Natural killer cell (primary cell): Measurements from ENCODE around the gene C11orf21. TPM values are rescaled to one million over a fixed set of nuclear protein-coding genes. Genes with fewer than 3 reads are reported as not detected.

Experiments used
- ATAC-seq, 3 donors: fragments of 150-1000 bp in 2 of 3; fragments of 200-7000 bp in 1 of 3; cut with Tn5 transposase; 1 replicate in 1 of 3; 2 replicates in 2 of 3; pipeline ENCODE4 v1.10.0; 2021; ENCODE audit warnings: mild to moderate bottlenecking in 2 of 3, moderate library complexity in 2 of 3
- DNase-seq, 2 donors: peaks; one replicate each; pipeline versions ENCODE4 v3.0.0 to v3.0.0-alpha.2; 2013 to 2021; ENCODE audit warnings: mixed read lengths in 1 of 2
- H3K27ac ChIP-seq: one replicate; pipeline ENCODE4 v1.5.1; 2013; ENCODE audit warnings: mild to moderate bottlenecking, low read length
- H3K27me3 ChIP-seq: one replicate; pipeline ENCODE4 v1.6.1; 2013; ENCODE audit warnings: low read length; ENCODE audit not compliant: control insufficient read depth, insufficient read depth
- H3K36me3 ChIP-seq: one replicate; pipeline ENCODE4 v1.6.1; 2013; ENCODE audit warnings: low read length; ENCODE audit not compliant: control insufficient read depth, insufficient read depth
- H3K4me1 ChIP-seq: one replicate; pipeline ENCODE4 v1.6.1; 2013; ENCODE audit warnings: low read length; ENCODE audit not compliant: control insufficient read depth, insufficient read depth
- H3K4me3 ChIP-seq: one replicate; pipeline ENCODE4 v1.5.1; 2013; ENCODE audit warnings: low read length
- H3K9me3 ChIP-seq: one replicate; pipeline ENCODE4 v1.6.1; 2013; ENCODE audit warnings: low read length; ENCODE audit not compliant: control insufficient read depth, insufficient read depth
- H3K27ac Mint-ChIP-seq, 2 donors: one replicate each; pipeline ENCODE4 v1.8.0; 2022; ENCODE audit warnings: mild to moderate bottlenecking in 2 of 2, mixed read lengths in 2 of 2, moderate library complexity in 1 of 2
- H3K27me3 Mint-ChIP-seq, 2 donors: one replicate each; pipeline ENCODE4 v1.8.0; 2022; ENCODE audit warnings: low read depth in 2 of 2, mixed read lengths in 2 of 2
- H3K36me3 Mint-ChIP-seq: one replicate; pipeline ENCODE4 v1.8.0; 2022; ENCODE audit warnings: mixed read lengths
- H3K4me1 Mint-ChIP-seq, 2 donors: one replicate each; pipeline ENCODE4 v1.8.0; 2022; ENCODE audit warnings: mixed read lengths in 2 of 2
- H3K4me3 Mint-ChIP-seq: one replicate; pipeline ENCODE4 v1.8.0; 2022; ENCODE audit warnings: mild to moderate bottlenecking, moderate library complexity, mixed read lengths
- H3K9me3 Mint-ChIP-seq, 2 donors: one replicate each; pipeline ENCODE4 v1.8.0; 2022; ENCODE audit warnings: mixed read lengths in 2 of 2
- CTCF ChIP-seq: fragments of 200-600 bp; IDR thresholded peaks from one replicate; pipeline ENCODE4 v1.8.0; 2022; ENCODE audit warnings: antibody characterized with exemption
- WGBS: methylation state at CpG from one replicate; pipeline ENCODE4 v1.1.7; 2013; ENCODE audit warnings: missing lambda C conversion rate; ENCODE audit not compliant: insufficient coverage; 5-methylcytosine and 5-hydroxymethylcytosine counted together
- intact Hi-C: fragments of 100-400 bp; cut with micrococcal nuclease; formaldehyde crosslinking; loops from one replicate; pipeline ENCODE4 v1.14.2; 2022
- total RNA-seq, 4 donors: library from RNA; stranded (reverse); fragments of 120-200 nt in 1 of 4; gene quantifications; one replicate each; pipeline versions ENCODE4 v1.2.3 to v1.2.4, GENCODE V29; 2013 to 2022

C11orf21 gene
- total RNA-seq, 3 donors from 2014 or later (not counting 1 experiment from before 2014, with no cell fraction given) = 227 to 325 (median 237) TPM

- Mint-ChIP-seq H3K4me3 (no peak overlapping the region), H3K9me3 (no peaks in the 10 kb centered on the region), H3K4me1 (peaks cover under 1 to 48% of the 10 kb centered on the region in 2 donors), H3K27me3 (no peaks in the 10 kb centered on the region), H3K27ac (peak overlapping the region in 1 of 2 donors; percentile 82), H3K36me3 (no peaks in the 10 kb centered on the region)
- no peaks in the 10 kb centered on the region for H3K36me3 ChIP-seq
- intact Hi-C loops = no loop called here
- DNase-seq = no peak
- no peak for TF ChIP-seq CTCF
- H3K4me1 ChIP-seq = peaks cover 59% of the 10 kb centered on the region
- no peaks in the 10 kb centered on the region for H3K9me3 ChIP-seq
- H3K27ac ChIP-seq = no peak overlapping the region
- 89% methylated on average over 21 of the region's 21 CpGs for WGBS
- no peaks in the 10 kb centered on the region for H3K27me3 ChIP-seq
- H3K4me3 ChIP-seq = no peak overlapping the region
- ATAC-seq = no peak
These were observed 9.8 kb upstream of the C11orf21 start for GRCh38 chr11:2311353-2312133.

- no peak overlapping the region for H3K4me3 Mint-ChIP-seq
- H3K4me1 Mint-ChIP-seq = peaks cover 7 to 49% of the 10 kb centered on the region in 2 donors
- H3K27me3 ChIP-seq = no peaks in the 10 kb centered on the region
- DNase-seq = no peak
- no peaks in the 10 kb centered on the region for H3K36me3 Mint-ChIP-seq
- H3K27ac Mint-ChIP-seq = peak overlapping the region in 1 of 2 donors; percentile 82
- no peak for ATAC-seq
- 94% methylated on average over 16 of the region's 16 CpGs for WGBS
- TF ChIP-seq CTCF = no peak
- peaks cover 59% of the 10 kb centered on the region for H3K4me1 ChIP-seq
- H3K9me3 ChIP-seq = no peaks in the 10 kb centered on the region
- no peaks in the 10 kb centered on the region for H3K27me3 Mint-ChIP-seq
- H3K9me3 Mint-ChIP-seq = no peaks in the 10 kb centered on the region
- no peak overlapping the region for H3K27ac ChIP-seq
- H3K36me3 ChIP-seq = no peaks in the 10 kb centered on the region
- no peak overlapping the region for H3K4me3 ChIP-seq
- intact Hi-C loops = no loop called here
These were observed 9.2 kb upstream of the C11orf21 start for GRCh38 chr11:2310786-2311352.

GRCh38 chr11:2310073-2310785 is 8.5 kb upstream of the C11orf21 start:
- no peaks in the 10 kb centered on the region for H3K27me3 Mint-ChIP-seq
- H3K4me1 Mint-ChIP-seq = peaks cover 11 to 55% of the 10 kb centered on the region in 2 donors
- H3K9me3 Mint-ChIP-seq = no peaks in the 10 kb centered on the region
- H3K4me3 Mint-ChIP-seq = no peak overlapping the region
- no peaks in the 10 kb centered on the region for H3K9me3 ChIP-seq
- peaks cover under 1% of the 10 kb centered on the region for H3K36me3 ChIP-seq
- WGBS = 84% methylated on average over 16 of the region's 16 CpGs
- intact Hi-C loops = no loop called here
- H3K4me3 ChIP-seq = no peak overlapping the region
- H3K27ac ChIP-seq = no peak overlapping the region
- ATAC-seq (no peak), DNase-seq (no peak)
- peak overlapping the region in 1 of 2 donors; percentile 82 for H3K27ac Mint-ChIP-seq
- no peaks in the 10 kb centered on the region for H3K36me3 Mint-ChIP-seq
- no peak for TF ChIP-seq CTCF
- no peaks in the 10 kb centered on the region for H3K27me3 ChIP-seq
- H3K4me1 ChIP-seq = peaks cover 59% of the 10 kb centered on the region
